Activated CD4-positive, CD25-positive, alpha-beta regulatory T cell treated with anti-CD3 and anti-CD28 coated beads, Interleukin-2, amount 50 U/mL, for 16 hours (primary cell): ENCODE measurements around the gene ACIN1.
A peak's percentile ranks its signal among the peaks of the same experiment; 100 is the strongest.

ENCODE experiments used
- DNase-seq: peaks from one replicate; pipeline ENCODE4 v3.0.0-alpha.2; 2020; ENCODE audit warnings: low read depth, low spot score

ACIN1 gene

GRCh38 chr14:23094666-23095195, at the start of gene ACIN1:
TSS of gene ACIN1 (minus strand) at chr14:23095136. CDS start at chr14:23095112, 24 bp downstream.
- DNase-seq, result peak; percentile 55

GRCh38 chr14:23143911-23144310, 49.0 kb upstream of the ACIN1 start:
- DNase-seq, result no peak

GRCh38 chr14:23142826-23143225, 47.9 kb upstream of the ACIN1 start:
- DNase-seq, result no peak

- DNase-seq, result no peak
Observed at GRCh38 chr14:23141706-23142444, 46.9 kb upstream of the ACIN1 start.

- DNase-seq, result no peak
Observed at GRCh38 chr14:23140371-23140770, 45.4 kb upstream of the ACIN1 start.

GRCh38 chr14:23139874-23140273, 44.9 kb upstream of the ACIN1 start:
- DNase-seq, result no peak

- no peak for DNase-seq
Observed at GRCh38 chr14:23137813-23138535, 43.0 kb upstream of the ACIN1 start.

GRCh38 chr14:23137192-23137812, 42.4 kb upstream of the ACIN1 start:
- no peak for DNase-seq

- DNase-seq, result no peak
Observed at GRCh38 chr14:23136566-23137133, 41.7 kb upstream of the ACIN1 start.

GRCh38 chr14:23132970-23133369, 38.0 kb upstream of the ACIN1 start:
- DNase-seq, result no peak

- no peak for DNase-seq
Observed at GRCh38 chr14:23131482-23131881, 36.5 kb upstream of the ACIN1 start.

- no peak for DNase-seq
Observed at GRCh38 chr14:23130871-23131270, 35.9 kb upstream of the ACIN1 start.

GRCh38 chr14:23129759-23130316, 34.9 kb upstream of the ACIN1 start:
- DNase-seq, result no peak

GRCh38 chr14:23128969-23129758, 34.2 kb upstream of the ACIN1 start:
- DNase-seq, result no peak

GRCh38 chr14:23127861-23128260, 32.9 kb upstream of the ACIN1 start:
- no peak for DNase-seq

GRCh38 chr14:23126548-23127278, 31.8 kb upstream of the ACIN1 start:
- DNase-seq, result no peak

GRCh38 chr14:23125933-23126524, 31.1 kb upstream of the ACIN1 start:
- no peak for DNase-seq

- no peak for DNase-seq
Observed at GRCh38 chr14:23125011-23125410, 30.1 kb upstream of the ACIN1 start.

- no peak for DNase-seq
Observed at GRCh38 chr14:23124337-23124954, 29.5 kb upstream of the ACIN1 start.
